Activated CD4-positive, alpha-beta T cell treated with anti-CD3 and anti-CD28 coated beads, Interleukin-10, Interleukin-2, amounts not matched to agents 100 ng/mL and 50 ng/mL, durations not matched to agents 16 hours and 8 hours (primary cell): Measurements from ENCODE around the gene FAM114A2.
"Not testable (repeated sequence)": the region's sequence is repeated elsewhere in the genome, so short reads cannot be mapped to it uniquely, and the experiment has no call there.

Source experiments
- DNase-seq: peaks from one replicate; pipeline ENCODE4 v3.0.0-alpha.2; 2020

The FAM114A2 gene

DNA sequence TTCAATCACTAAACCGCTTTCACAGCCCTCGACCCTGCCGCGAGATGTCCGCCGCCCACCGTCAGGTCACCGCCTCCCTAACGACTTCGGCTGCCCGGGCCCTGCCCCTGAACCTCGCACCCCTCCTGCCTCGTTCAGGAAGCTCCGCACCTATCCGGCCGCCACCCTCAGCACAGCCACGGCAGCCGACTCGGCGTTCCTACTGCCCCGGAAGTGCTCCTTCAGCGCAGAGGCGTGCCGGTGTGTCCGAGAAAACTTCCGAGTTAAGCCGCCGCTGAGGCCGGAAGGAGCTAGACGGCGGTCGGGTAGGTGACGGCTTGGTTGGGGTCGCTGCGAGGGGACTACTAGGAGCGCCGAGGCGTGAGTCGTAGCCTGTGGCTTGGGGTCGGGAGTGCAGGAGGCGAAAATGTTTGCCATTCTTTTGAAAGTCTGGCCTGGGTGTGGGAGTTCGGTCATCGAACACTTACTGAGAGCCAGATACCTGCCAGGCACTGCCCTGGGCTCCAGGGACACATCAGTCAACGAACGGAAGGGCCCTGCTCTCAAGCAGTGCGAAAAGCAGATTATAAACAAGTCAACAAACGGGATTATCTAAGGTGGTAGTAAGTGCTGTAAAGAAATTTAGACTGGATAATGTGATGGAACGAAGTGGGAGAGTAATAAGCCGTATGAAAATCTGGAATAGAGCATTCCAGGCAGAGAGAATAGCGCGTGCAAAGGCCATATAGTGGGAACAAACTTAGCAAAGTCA lies at the start of gene FAM114A2, which contains the start of gene MFAP3:
Gene FAM114A2, minus strand, starts transcription at position 204 of the 751 bp plus-strand sequence. CDS start 3,957 bp downstream, outside the sequence.
Gene MFAP3, plus strand, starts transcription at position 261 of the 751 bp plus-strand sequence. CDS start 10,756 bp downstream, outside the sequence.
- peak; percentile 95 for DNase-seq

DNA sequence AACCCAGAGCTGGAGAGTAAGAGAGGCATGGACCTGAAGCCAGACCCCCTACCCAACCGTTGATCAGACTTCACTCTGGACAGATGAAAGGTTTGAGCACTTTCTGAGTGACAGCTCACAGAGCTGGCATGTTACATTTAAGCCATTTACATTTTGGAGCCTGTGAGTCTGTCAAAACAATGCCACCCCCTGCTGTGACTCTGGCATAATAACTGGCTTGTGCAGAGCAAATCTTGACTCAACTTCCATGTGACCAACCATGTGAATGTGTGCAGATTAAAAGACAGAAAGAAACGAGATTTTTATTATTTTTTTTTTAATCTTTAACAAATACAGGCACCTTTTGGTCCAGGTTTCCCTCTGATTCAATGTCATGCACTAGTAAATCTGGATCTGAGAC lies 48.5 kb upstream of the FAM114A2 start:
- no peak for DNase-seq

DNA sequence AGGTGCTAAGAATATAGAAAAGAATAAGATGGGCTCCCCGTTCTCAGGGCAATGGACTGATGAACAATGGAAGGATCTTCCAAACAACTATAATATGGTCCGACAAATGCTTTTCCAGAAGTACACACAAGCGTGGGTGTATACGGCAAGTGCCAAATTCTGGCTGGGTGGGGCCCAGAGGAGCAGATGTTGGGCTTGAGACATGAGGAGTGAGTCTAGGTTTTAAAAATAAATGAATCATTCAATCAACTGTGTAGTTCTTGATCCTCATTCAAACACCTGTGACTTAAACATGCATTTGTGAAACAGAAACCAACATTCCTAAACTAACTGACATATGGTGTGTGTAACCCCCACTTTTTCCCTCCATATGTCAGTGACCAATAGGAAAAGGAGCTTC lies 47.9 kb upstream of the FAM114A2 start:
- no peak for DNase-seq

DNA sequence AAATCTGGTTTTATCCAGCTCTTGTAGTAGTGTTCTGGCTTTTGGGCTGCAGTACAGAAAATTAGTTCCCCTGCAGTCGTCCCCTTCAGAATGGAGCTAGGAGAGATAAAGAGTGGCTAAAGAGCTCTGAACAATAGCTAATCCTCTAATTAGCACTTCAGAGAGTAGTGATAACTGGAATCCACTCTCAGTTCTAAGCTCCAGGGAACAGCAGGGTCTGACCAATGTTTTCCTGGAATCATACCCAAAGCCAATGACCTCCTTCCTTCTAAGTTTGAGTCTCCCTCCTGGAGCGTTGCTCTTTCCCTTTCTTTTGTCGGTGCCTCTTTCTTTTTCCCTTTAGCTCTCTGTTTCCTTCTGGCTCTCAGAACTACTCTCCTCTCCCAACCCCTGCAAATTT lies 47.4 kb upstream of the FAM114A2 start:
- DNase-seq: no peak

DNA sequence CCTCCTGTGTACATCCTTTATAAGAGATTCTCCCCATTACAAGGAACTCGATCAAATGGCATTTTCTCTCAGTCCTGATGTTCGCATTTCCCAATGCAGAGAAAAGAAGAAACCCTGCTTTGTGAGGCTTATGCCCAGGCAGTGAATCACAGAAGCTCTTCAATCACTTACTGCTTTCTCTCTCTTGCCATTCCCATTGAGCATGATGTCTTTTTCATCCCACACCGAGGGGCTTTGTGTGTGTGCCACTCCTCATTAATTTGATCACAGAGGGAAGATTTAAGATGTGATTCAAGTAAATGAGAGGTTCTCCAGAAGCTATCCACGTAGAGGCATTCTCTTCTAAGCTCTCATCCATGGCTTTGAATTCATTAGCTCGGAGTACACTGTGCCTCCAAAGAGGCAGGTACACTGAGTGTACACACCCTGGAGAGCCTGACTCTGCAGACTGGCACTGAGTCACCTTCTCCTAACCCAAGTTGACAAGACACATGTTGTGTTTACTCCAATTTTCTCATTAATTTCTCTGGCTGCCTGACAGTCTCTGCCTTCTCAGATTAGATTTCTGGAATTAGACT lies 45.4 kb upstream of the FAM114A2 start:
- no peak for DNase-seq

DNA sequence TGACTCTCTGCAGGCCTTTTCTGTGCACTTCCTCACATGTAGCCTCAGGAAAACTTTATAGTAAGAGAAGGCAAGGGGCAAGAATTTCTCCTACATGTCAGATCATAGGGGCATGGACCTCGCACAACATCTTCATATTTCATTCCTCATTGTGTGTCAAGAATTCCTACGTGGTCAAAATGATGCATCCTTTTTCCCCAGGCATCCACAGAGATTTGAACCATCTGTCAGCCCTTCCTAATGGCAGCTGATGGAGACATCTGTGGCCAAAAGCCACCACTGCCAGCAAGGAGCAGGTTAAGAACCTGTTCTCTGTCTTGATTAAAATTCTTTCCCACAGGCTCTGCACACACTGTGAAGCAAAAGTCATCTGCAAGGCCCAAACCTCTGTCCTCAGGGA lies 42.5 kb upstream of the FAM114A2 start:
- no peak for DNase-seq

DNA sequence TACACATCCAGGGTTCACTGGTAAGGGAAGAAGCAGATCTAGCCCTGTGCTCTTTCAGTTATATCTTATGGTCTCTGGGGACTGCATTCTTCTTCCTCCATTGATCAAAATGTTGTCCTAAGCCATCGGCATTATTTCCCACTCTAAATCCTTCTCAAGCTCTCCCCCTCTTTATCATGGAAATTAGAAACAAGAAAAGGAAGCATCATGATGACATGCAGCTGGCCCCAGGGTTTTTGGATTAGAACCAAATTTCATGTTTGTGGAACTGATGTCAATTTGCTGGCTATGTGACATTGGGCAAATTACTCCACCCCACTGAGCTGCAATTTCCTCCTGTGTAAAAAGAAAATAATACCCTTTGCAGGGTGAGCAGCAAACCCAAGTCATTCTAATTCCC lies 39.6 kb upstream of the FAM114A2 start:
- DNase-seq: no peak

DNA sequence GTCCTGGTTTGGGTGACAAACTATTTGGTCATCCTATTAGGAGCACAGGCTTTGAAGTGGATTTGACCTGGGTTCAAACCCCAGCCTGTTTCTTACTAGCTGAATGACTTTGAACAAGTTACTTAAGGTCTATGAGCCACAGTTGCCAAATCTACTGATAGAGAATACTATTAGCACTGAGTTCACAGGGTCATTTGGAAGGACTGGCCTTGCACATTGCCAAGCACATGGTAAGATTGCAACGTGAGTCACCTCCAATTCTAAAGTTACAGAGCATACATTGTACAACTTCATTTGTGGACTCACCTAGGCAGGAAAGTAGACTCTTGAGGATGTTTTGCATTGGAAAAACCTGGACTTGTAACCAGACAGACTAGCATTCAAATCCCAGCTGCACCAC lies 39.0 kb upstream of the FAM114A2 start:
- no peak for DNase-seq

DNA sequence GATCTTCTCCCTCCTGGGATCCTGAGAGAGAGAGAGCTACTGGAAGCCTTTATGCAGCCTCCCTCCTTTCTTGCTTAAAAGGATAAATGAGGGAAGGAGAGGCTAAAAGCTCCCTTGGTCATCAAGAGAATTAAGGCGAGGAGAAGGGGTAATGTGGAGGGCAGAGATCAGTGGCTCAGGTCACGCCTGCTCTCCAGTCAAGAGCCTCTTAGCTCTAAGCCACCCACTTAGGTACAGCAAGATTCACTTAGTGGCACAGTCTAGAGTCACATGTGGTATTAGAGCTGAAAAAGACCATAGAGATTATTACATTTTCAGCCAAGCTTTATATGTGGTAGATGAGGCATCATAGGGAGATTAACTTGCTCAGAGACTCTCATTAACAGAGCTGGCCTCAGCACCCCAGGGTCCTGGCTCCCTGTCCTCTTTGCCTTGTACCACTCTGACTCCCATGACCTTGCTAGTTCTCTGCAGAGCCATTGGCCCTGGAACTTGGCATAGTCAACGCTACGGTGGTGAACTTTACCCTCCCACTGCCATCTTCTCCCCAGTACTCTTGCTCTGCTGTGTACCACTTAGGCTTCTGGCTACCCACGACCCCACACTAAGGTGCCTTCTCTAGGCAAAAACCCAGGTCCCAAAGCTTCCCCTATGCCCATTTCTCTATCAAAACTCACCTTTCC lies 37.7 kb upstream of the FAM114A2 start:
- no peak for DNase-seq

DNA sequence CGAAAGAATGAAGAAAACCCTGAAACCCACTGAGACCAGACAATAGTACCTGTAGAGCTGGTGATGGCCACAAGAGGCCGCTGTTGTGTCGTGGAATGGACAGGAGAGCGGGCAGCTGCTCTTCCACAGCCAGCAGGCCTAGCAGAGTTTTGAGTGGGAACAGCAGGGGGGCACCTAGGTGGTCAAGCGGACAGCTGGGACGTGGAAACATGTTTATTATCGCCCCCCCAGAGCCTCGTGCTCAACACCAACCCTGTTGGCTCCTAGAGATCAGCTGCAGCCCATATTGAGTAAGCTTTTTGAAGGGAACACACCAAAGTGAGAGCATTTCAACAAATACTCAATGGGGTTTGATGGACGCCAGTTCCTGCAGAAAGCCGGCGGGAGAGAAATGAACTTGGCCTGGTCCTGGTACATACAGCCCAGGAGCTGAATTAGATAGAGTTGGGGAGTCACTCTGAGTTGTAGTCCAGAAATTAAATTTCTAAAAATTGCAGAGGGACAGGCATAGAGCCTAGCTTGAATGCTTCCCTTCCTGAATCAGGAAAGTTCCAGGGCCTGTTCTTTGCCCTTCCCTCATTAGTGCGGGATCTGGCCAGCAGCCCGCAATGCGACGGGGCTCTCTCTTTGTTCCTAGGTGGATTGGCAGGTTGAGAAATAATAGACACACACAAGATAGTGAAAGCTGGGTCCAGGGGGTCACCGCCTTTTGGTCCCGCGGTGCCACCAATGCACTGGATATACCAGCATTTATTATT lies 33.9 kb upstream of the FAM114A2 start:
- DNase-seq: peak; percentile 89

DNA sequence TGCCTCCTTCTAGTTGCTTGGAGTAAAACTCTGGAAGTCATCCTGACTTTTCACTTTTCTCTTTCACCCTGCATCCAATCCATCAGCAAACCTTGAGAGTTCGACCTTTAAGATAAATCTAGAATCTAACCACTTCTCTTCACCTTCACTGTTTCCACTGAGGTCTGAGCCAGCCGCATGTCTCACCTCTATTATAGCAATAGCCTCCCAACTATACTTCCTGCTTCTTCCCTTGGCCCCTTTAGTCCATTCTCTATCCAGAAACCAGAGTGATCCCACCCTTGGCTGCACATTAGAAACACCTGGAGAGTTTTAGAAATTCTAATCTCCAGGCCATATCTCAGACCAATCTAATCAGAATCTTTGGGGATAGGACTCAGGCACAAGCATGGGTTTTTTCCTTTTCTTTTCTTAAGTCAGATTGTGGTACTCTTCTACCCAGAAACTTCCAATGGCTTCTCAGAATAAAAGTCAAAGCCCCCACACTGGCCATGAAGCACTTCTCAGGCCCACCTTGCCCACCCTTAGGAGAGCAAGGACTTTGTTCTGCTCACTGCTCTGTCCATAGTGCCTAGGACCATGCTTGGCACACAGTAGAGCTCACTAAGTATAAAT lies 33.2 kb upstream of the FAM114A2 start:
- no peak for DNase-seq

DNA sequence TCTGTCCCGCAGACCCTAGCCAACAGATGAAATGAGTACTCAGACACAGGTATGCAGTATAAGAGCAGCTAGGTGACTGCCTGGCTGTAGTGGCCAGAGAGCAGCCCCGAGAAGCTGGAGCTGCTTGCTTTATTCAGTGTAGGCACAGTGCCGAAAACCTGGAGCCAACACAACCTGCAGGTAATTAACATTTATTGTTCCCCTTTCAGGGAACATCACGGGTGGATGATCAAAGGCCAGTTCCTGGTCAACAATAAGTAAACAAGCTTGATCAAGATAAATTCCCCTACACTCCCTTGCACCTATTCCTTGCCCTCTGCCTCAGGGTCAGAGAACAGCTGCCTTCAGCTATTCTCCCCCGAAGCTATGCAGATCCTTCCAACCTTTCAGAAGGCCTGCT lies 31.1 kb upstream of the FAM114A2 start:
- not testable (repeated sequence) for DNase-seq

DNA sequence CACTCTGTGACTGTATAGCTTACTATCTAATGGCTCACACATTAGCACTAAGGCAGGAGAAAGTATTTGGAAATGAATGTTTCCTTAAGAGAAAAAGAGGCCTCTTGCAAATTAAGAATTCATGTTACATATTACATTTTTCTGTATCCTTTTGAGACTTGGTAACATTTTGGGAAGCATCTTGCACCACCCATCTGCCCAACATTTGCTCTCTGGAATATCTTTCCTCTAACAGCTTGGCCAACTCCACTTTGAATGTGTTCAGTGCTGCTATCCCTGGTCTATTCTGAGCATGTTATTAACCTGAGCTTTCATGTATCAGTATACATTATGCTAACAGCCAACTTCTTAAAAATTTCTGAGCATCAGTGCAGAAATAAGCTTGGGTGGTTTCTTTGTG lies 27.3 kb upstream of the FAM114A2 start:
- no peak for DNase-seq

DNA sequence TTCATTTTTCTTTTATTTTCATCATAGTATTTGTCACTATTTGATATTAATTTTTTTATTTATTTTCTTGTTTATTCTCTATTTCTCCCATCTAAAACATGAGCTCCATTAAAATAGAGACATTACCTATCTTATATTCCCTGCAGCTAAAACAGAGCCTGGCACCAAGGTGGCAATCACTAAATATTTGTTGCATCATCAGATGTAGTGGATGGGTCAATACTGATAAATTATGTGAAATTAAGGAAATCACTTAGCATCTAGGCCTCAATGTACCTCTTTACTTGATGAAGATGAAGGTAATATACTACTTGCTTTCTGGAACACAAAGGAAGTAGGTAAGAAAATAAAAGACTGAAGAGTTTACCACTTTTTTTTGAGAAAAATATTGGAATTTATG lies 24.7 kb upstream of the FAM114A2 start:
- no peak for DNase-seq

DNA sequence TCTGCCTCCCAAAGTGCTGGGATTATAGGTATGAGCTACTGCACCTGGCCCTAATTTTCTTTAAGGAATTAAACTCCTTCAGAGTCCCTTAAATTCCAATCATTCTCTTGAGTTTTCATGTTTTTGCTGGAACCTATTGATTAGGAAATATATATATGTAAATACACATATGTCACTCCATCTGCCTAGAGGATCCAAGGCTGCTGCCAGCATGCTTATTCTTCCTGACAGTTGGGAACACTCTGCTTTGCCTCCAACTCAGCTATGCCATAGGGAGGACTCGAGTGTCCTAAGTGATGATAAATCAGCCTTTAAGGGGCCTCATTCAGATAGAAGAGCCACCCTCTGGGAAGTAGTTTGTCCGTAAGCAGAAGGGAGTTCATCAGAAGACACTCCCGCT lies 21.9 kb upstream of the FAM114A2 start:
- no peak for DNase-seq

DNA sequence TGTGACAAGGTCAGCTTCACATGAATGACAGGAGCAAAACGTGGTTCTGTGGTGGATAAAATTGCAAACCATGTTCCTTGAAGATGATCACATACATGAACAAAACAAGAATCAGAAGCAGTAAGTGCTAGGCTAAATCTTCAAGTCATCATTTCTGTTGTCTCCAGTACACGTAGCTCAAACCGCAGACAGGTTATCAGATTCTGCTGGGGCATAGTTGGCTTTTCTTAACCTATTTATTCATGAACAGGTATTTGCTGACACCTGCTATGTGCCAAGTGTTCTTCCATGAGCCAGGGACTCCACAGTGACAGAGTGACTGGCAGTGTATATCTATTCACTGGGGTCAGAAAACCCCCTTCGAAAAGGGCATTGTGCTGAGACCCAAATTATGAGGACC lies 20.9 kb upstream of the FAM114A2 start:
- no peak for DNase-seq

DNA sequence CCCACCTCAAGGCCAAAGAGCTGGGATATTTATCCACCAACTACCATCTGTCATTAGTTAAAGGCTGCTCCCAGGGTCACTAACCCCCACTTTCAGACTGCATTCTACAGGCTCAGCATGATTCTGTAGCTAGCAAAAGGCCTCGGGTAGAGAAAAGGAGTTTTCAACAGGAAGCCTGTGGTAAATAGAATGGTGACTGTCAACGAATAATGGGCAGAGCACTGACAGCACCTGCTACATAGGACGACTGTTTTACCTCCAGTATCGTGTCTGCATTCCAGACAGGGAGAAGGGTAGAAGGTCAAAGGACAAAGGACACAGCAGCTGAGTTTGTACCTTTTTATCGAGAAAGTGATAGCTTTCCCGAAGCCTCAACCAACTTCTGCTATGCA lies 20.3 kb upstream of the FAM114A2 start:
- no peak for DNase-seq

DNA sequence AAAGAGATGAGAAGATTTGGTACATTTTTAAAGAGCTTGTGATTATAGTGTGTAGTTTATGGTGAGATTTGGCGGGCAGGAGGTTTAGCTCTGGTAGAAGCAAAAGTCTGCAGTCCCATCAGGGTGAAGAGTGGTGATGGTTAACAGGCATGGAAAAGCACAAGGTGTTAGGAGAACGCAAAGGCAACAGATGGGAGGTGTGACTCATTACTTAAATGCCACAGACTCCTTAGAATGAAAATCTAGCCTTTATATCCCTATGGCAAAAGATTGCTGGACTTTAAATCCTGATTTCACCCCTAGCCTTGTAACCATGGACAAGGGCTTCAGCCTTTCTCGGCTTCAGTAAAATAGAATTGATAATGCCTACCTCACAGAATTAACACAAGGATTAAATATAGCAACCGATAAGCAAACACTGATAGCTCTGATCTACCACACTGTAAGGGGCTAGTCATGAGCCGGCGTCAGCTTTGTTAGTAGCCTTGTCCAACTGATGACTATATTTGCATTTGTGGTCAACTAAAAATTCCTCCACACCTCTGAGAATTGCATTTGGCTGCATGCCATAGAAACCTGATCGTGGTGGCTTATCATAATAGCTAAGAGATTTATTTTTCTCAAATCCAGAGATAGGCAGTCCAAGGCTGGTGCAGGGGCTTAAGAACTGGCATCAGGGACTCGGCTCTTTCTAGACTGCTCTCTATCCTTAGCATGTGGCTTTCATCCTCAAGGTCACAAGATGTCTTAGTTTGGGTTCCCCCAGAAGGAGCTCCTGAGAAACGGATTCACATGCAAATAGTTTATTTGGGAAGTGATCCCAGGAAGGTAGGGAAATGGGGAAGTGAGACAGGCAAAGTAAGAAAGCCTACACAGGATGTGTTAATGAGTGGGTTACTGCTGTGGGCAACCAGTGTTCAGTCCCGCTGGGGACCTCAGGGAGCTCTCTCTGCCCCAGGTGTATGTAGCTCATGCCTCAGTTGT lies 19.6 kb upstream of the FAM114A2 start:
- DNase-seq: no peak

DNA sequence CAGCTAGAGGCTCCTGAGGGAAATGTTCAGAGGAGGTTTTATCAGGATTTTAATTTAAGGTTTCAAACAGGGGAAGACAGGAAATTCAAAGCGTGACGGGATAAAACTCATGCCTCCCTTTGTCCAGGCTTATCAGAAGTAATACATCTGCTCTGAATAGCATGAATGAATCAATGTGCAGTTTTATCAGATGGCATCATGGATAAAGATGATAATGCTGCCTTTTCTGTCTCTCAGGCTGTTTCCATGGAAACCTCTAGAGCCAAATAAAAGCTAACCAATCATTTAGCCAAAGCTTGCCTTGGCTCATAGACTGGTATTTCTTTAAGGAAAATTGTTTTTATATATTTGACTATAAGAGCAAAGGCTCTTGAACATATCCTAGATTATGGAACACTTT lies 16.5 kb upstream of the FAM114A2 start:
- DNase-seq: no peak

DNA sequence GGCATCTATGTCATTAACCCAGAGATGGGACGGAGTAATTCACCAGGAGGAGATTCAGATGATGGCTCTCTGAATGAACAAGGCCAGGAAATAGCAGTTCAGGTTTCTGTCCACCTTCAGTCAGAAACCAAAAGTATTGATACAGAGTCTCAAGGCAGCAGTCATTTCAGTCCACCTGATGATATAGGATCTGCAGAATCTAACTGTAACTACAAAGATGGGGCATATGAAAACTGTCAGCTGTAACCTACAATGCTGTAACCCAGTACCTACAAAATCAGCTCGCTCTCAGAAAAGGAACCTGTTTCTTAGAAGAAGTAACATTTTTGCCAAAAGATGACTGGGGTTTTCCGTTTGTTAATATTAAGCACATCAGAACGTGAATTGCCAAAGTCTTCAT lies 14.8 kb upstream of the FAM114A2 start:
- peak; percentile 21 for DNase-seq

DNA sequence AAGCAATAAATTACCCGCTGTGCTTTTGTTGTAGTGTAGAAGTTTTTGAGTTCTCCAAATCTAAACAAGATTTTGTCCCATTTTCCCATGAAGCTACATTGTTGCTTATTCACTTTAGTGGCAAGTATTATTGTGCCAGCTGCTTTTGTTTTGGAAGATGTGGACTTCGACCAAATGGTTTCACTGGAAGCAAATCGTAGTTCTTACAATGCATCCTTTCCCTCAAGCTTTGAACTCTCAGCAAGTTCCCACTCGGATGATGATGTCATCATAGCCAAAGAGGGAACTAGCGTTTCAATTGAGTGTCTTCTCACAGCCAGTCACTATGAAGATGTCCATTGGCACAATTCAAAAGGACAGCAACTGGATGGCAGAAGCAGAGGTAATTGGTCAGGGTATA lies 10.9 kb upstream of the FAM114A2 start:
- DNase-seq: no peak

DNA sequence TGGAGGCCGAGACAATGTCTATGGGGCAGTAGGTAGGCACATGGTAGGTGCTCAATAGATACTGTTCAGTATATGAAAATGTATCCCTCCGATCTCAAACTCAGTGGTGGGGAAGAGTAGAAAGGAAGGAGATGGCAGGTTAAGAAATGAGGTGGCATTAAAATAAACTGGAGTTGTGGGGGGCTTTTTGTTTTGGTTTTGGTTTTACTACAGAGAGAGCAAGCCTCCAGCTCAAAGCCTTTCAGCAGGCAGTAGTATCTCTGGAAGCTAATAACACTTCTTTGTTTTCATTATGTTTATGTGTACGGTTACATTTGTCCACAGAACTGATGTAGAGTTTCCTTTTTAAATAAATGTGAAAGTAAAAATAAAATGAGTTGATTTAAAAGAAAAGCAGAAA lies 8.6 kb upstream of the FAM114A2 start:
- DNase-seq: no peak
